Measurements from ENCODE around the gene SF3B6. TPM values are rescaled to one million over a fixed set of nuclear protein-coding genes. Genes with fewer than 3 reads are reported as not detected.
A peak's percentile ranks its signal among the peaks of the same experiment; 100 is the strongest.
"Not testable (repeated sequence)": the region's sequence is repeated elsewhere in the genome, so short reads cannot be mapped to it uniquely, and the experiment has no call there.

The SF3B6 gene
- total RNA-seq, 1 experiment from 2014 or later = 141 TPM

DNA sequence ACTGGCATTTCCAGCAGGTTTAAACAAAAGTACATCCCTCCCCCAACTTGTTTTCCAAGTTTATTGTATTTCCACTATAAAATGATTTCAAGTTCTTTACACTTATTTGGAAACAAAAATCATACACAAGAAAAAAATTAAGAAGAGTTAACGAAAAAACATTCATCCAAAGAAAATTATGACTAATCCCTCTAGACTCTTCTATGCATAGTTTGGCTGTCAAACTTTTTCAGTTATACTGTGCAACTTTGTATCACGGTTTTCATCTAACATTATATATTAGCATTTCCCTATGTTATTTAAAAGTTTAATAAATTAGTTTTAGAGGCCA lies 29.6 kb downstream of the SF3B6 start:
- peak overlapping the region; percentile 97 for H3K4me3 Mint-ChIP-seq (ENCODE audit: unreplicated experiment)
- TF ChIP-seq CTCF (IDR thresholded peaks at IDR 0.05; ENCODE audit: unreplicated experiment) = no peak
- no peak overlapping the region for H3K27ac Mint-ChIP-seq (ENCODE audit: low read depth, unreplicated experiment)
- BruUV-seq (replicated peaks) = no TSS peak
- POLR2A ChIA-PET = interaction anchor here (1.2 to 2.9 kb wide), 10 partner anchors 11 to 121 kb away, joined by 3 to 44 read pairs (median 10); partner anchors contain the start of genes ATAD2B, SF3B6, TP53I3 and UBXN2A
- CTCF ChIA-PET = interaction anchor here (1.4 to 1.7 kb wide), 3 partner anchors 11 to 37 kb away, joined by 6 to 10 read pairs (median 6); partner anchors contain the start of gene TP53I3
- intact Hi-C loops (cut with micrococcal nuclease) = no loop called here
- no peaks in the 10 kb centered on the region for H3K27me3 Mint-ChIP-seq (ENCODE audit: insufficient read depth, unreplicated experiment)
- peaks cover 24% of the 10 kb centered on the region for H3K4me1 Mint-ChIP-seq (ENCODE audit: insufficient read depth, unreplicated experiment)
- H3K36me3 Mint-ChIP-seq (ENCODE audit: insufficient read depth, unreplicated experiment) = peaks cover 12% of the 10 kb centered on the region
- DNase-seq (ENCODE audit: unreplicated experiment) = no peak
- H3K9me3 Mint-ChIP-seq (ENCODE audit: unreplicated experiment) = no peaks in the 10 kb centered on the region

GRCh38 chr2:24045511-24046508 lies 30.3 kb downstream of the SF3B6 start:
- POLR2A ChIA-PET = interaction anchor here (1.6 to 2.9 kb wide), 4 partner anchors 20 to 119 kb away, joined by 15 to 44 read pairs (median 18); partner anchors contain the start of genes ATAD2B, SF3B6 and TP53I3
- no TSS peak for BruUV-seq (replicated peaks)
- H3K4me3 Mint-ChIP-seq (ENCODE audit: unreplicated experiment) = peak overlapping the region; percentile 97
- H3K27ac Mint-ChIP-seq (ENCODE audit: low read depth, unreplicated experiment) = no peak overlapping the region
- intact Hi-C loops (cut with micrococcal nuclease) = no loop called here
- H3K27me3 Mint-ChIP-seq (ENCODE audit: insufficient read depth, unreplicated experiment) = no peaks in the 10 kb centered on the region
- H3K4me1 Mint-ChIP-seq (ENCODE audit: insufficient read depth, unreplicated experiment) = peaks cover 24% of the 10 kb centered on the region
- no peaks in the 10 kb centered on the region for H3K9me3 Mint-ChIP-seq (ENCODE audit: unreplicated experiment)
- TF ChIP-seq CTCF (IDR thresholded peaks at IDR 0.05; ENCODE audit: unreplicated experiment) = no peak
- H3K36me3 Mint-ChIP-seq (ENCODE audit: insufficient read depth, unreplicated experiment) = peaks cover 12% of the 10 kb centered on the region
- CTCF ChIA-PET = interaction anchor here (0.9 kb wide), 1 partner anchor 105 kb away, joined by 4 read pairs; the partner anchor contains the start of gene UBXN2A
- no peak for DNase-seq (ENCODE audit: unreplicated experiment)

DNA sequence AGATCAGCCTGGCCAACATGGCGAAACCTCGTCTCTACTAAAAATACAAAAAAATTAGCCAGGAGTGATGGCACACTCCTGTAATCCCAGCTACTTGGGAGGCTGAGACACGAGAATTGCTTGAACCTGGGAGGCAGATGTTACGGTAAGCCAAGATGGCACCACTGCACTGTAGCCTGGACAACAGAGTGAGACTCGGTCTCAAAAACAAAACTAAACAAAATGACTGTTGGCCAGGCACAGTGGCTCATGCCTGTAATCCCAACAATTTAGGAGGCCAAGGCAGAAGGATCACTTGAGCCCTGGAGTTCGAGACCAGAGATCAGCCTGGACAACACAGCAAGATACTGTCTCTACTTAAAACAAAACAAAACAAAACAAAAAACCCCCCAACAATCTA lies 33.0 kb downstream of the SF3B6 start:
- peaks cover 18% of the 10 kb centered on the region for H3K4me1 Mint-ChIP-seq (ENCODE audit: insufficient read depth, unreplicated experiment)
- intact Hi-C loops (cut with micrococcal nuclease); H3K9me3 Mint-ChIP-seq (ENCODE audit: unreplicated experiment); BruUV-seq (replicated peaks); CTCF ChIA-PET; H3K27ac Mint-ChIP-seq (ENCODE audit: low read depth, unreplicated experiment); H3K4me3 Mint-ChIP-seq (ENCODE audit: unreplicated experiment); DNase-seq (ENCODE audit: unreplicated experiment); H3K27me3 Mint-ChIP-seq (ENCODE audit: insufficient read depth, unreplicated experiment): not testable (repeated sequence)
- peaks cover 24% of the 10 kb centered on the region for H3K36me3 Mint-ChIP-seq (ENCODE audit: insufficient read depth, unreplicated experiment)
- POLR2A ChIA-PET = interaction anchor here (0.7 kb wide), 1 partner anchor 48 kb away, joined by 6 read pairs; no protein-coding TSS in a partner anchor

GRCh38 chr2:24040511-24040910 lies 35.6 kb downstream of the SF3B6 start:
- H3K4me1 Mint-ChIP-seq (ENCODE audit: insufficient read depth, unreplicated experiment) = peaks cover 7% of the 10 kb centered on the region
- intact Hi-C loops (cut with micrococcal nuclease) = no loop called here
- POLR2A ChIA-PET = no interaction called here
- no peak overlapping the region for H3K4me3 Mint-ChIP-seq (ENCODE audit: unreplicated experiment)
- H3K36me3 Mint-ChIP-seq (ENCODE audit: insufficient read depth, unreplicated experiment) = peaks cover 35% of the 10 kb centered on the region
- H3K27me3 Mint-ChIP-seq (ENCODE audit: insufficient read depth, unreplicated experiment) = no peaks in the 10 kb centered on the region
- no peak for TF ChIP-seq CTCF (IDR thresholded peaks at IDR 0.05; ENCODE audit: unreplicated experiment)
- no peak overlapping the region for H3K27ac Mint-ChIP-seq (ENCODE audit: low read depth, unreplicated experiment)
- DNase-seq (ENCODE audit: unreplicated experiment) = no peak
- no peaks in the 10 kb centered on the region for H3K9me3 Mint-ChIP-seq (ENCODE audit: unreplicated experiment)
- CTCF ChIA-PET = no interaction called here
- no TSS peak for BruUV-seq (replicated peaks)
